ENCODE results near the gene NOL3. TPM values are rescaled to one million over a fixed set of nuclear protein-coding genes. Genes with fewer than 3 reads are reported as not detected.
"Not testable (repeated sequence)": the region's sequence is repeated elsewhere in the genome, so short reads cannot be mapped to it uniquely, and the experiment has no call there.

Gene NOL3
- 27.3 and 30.1 TPM in 2 replicates for total RNA-seq

DNA sequence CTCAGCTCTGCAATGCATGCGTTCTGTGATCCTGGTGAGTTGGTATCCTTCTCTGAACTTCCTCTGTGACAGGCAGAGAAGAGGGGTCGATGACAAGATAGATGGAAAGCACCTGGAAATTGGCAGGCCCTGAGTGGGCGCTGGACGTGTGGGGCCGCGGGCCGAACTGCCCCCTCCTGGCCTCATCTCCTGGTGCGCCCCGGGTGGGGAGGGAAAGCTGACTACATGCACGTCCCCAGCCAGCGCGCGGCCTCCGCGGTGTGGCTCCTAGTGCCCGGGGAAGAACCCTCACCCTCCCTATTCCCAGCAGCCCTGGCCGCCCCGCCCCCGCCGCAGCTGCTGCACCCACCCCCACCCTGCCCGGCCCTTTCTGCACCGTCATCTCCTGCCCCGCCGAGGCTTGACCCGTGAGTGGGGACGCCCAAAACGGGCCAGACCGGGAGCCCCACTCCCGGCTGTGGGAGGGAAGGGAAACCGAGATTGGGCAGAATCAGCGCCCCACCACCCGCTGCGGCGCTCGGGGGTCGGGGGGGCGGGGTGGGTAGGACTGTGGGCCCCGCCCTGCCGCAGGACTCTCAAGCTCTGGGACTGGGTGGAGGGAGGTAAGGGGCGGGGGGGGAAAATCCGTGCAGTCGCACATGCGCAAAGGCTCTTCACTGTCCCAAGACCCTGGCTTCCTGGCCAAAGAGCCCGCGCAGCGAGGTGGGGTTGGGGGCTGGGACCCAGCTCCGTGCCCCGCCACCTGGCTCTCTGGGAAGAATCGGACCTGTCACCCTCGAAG lies at the start of gene NOL3:
Gene NOL3 (plus strand): TSS at position 371 of the 781 bp plus-strand sequence.
- Mint-ChIP-seq H3K36me3 (ENCODE audit: low read depth) (peaks cover 28% of the 10 kb centered on the region), H3K4me1 (ENCODE audit: low read depth) (peaks cover 43% of the 10 kb centered on the region), H3K27ac (peak within 1 kb of the TSS; percentile 88), H3K9me3 (no peaks in the 10 kb centered on the region), H3K4me3 (ENCODE audit: low read depth) (peak within 1 kb of the TSS; percentile 84), H3K27me3 (ENCODE audit: low read depth) (peaks cover 19% of the 10 kb centered on the region)
- intact Hi-C loops (cut with micrococcal nuclease), result loop anchor here (1.0 to 5.0 kb wide), 3 partner anchors 11 to 193 kb away; partner anchors contain the start of genes FBXL8 and TRADD
- DNase-seq (ENCODE audit: low spot score), result peak; percentile 54

- H3K27ac Mint-ChIP-seq; DNase-seq (ENCODE audit: low spot score); H3K9me3 Mint-ChIP-seq; H3K4me3 Mint-ChIP-seq (ENCODE audit: low read depth); H3K27me3 Mint-ChIP-seq (ENCODE audit: low read depth); H3K4me1 Mint-ChIP-seq (ENCODE audit: low read depth); intact Hi-C loops (cut with micrococcal nuclease): not testable (repeated sequence)
- H3K36me3 Mint-ChIP-seq (ENCODE audit: low read depth), result peaks cover 45% of the 10 kb centered on the region
Measured at GRCh38 chr16:67122799-67123198, 47.5 kb upstream of the NOL3 start.

GRCh38 chr16:67128417-67128816 lies 41.9 kb upstream of the NOL3 start:
- no peak overlapping the region for H3K4me3 Mint-ChIP-seq (ENCODE audit: low read depth)
- no peak for DNase-seq (ENCODE audit: low spot score)
- H3K27ac Mint-ChIP-seq, result no peak overlapping the region
- no peaks in the 10 kb centered on the region for H3K9me3 Mint-ChIP-seq
- intact Hi-C loops (cut with micrococcal nuclease), result no loop called here
- no peaks in the 10 kb centered on the region for H3K4me1 Mint-ChIP-seq (ENCODE audit: low read depth)
- H3K36me3 Mint-ChIP-seq (ENCODE audit: low read depth), result peaks cover 49% of the 10 kb centered on the region
- H3K27me3 Mint-ChIP-seq (ENCODE audit: low read depth), result no peaks in the 10 kb centered on the region

GRCh38 chr16:67128887-67129286 lies 41.5 kb upstream of the NOL3 start:
- Mint-ChIP-seq H3K36me3 (ENCODE audit: low read depth) (peaks cover 48% of the 10 kb centered on the region), H3K27ac (no peak overlapping the region), H3K9me3 (no peaks in the 10 kb centered on the region), H3K4me1 (ENCODE audit: low read depth) (no peaks in the 10 kb centered on the region), H3K27me3 (ENCODE audit: low read depth) (no peaks in the 10 kb centered on the region), H3K4me3 (ENCODE audit: low read depth) (no peak overlapping the region)
- no peak for DNase-seq (ENCODE audit: low spot score)
- intact Hi-C loops (cut with micrococcal nuclease), result no loop called here

- Mint-ChIP-seq H3K36me3 (ENCODE audit: low read depth) (peaks cover 47% of the 10 kb centered on the region), H3K27me3 (ENCODE audit: low read depth) (no peaks in the 10 kb centered on the region), H3K4me3 (ENCODE audit: low read depth) (no peak overlapping the region), H3K9me3 (no peaks in the 10 kb centered on the region), H3K27ac (no peak overlapping the region), H3K4me1 (ENCODE audit: low read depth) (no peaks in the 10 kb centered on the region)
- intact Hi-C loops (cut with micrococcal nuclease), result no loop called here
- DNase-seq (ENCODE audit: low spot score), result no peak
Measured at GRCh38 chr16:67129422-67129821, 40.9 kb upstream of the NOL3 start.

GRCh38 chr16:67137605-67138004 lies 32.7 kb upstream of the NOL3 start:
- Mint-ChIP-seq H3K27me3 (ENCODE audit: low read depth) (no peaks in the 10 kb centered on the region), H3K4me1 (ENCODE audit: low read depth) (no peaks in the 10 kb centered on the region), H3K36me3 (ENCODE audit: low read depth) (peaks cover 63% of the 10 kb centered on the region), H3K9me3 (no peaks in the 10 kb centered on the region), H3K27ac (no peak overlapping the region), H3K4me3 (ENCODE audit: low read depth) (no peak overlapping the region)
- intact Hi-C loops (cut with micrococcal nuclease), result no loop called here
- DNase-seq (ENCODE audit: low spot score), result no peak

DNA sequence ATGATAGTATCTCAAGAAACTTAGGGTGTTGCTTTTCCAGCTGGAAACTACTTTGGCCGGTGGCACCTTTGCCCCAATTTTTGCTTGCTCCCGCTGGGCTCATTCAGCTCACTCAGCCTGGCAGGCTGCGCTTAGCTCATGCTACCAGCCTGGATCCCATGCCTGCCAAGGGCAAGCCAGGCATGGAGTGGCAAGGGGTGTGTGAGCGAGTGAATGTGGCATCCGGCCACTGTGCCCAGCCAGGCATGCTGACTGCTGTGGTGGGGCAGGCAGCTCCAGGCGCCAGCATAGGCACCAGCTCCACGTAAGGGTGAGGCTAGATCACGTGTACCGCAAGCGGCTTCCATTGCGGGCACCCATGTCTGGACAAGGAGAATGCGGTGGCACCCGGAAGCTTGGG lies 28.9 kb upstream of the NOL3 start:
- Mint-ChIP-seq H3K27me3 (ENCODE audit: low read depth) (no peaks in the 10 kb centered on the region), H3K27ac (no peak overlapping the region), H3K4me3 (ENCODE audit: low read depth) (no peak overlapping the region), H3K9me3 (no peaks in the 10 kb centered on the region), H3K4me1 (ENCODE audit: low read depth) (no peaks in the 10 kb centered on the region), H3K36me3 (ENCODE audit: low read depth) (peaks cover 67% of the 10 kb centered on the region)
- intact Hi-C loops (cut with micrococcal nuclease), result no loop called here
- no peak for DNase-seq (ENCODE audit: low spot score)

DNA sequence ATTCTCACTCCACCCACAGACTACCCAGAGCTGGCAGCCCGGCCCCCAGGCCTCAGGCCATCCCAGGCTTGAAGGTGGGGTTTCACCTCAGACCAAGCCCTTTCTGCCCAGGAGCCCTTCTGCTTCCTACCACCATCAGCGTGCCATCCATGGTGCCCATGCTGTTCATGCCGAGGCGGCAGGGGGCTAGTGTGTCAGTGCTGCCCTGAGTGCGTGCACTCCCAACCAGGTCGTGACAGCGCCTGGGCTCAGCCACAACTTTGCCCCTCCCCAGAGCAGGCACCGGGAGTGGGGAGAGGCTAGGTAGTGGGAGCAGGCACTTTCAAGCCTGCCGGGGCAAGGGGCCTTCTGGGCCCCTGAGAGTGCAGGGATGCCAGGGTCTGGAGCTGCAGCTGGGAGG lies 28.0 kb upstream of the NOL3 start:
- Mint-ChIP-seq H3K4me3 (ENCODE audit: low read depth) (no peak overlapping the region), H3K4me1 (ENCODE audit: low read depth) (no peaks in the 10 kb centered on the region), H3K9me3 (no peaks in the 10 kb centered on the region), H3K27ac (no peak overlapping the region), H3K27me3 (ENCODE audit: low read depth) (no peaks in the 10 kb centered on the region), H3K36me3 (ENCODE audit: low read depth) (peaks cover 71% of the 10 kb centered on the region)
- intact Hi-C loops (cut with micrococcal nuclease), result no loop called here
- no peak for DNase-seq (ENCODE audit: low spot score)

DNA sequence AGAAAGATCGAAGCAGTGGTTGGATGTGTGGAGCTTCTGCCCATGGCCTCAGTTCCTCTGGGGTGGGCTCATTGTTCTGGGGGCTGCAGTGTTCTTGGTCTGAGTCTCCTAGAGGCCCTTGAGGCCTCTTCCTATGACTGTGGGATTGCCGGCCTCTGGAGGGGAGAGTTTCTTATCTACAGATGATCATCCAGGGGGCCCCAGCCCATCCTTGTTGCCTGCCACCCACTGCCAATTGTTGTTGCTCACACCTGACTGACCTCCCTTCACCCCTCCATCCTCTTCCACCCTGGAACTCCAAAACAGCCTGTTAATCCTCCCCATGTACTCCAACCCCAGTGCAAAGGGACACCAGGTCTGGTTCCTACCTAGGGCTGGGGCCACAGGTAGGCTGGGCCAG lies 25.4 kb upstream of the NOL3 start:
- no peaks in the 10 kb centered on the region for H3K9me3 Mint-ChIP-seq
- no peak for DNase-seq (ENCODE audit: low spot score)
- no peaks in the 10 kb centered on the region for H3K27me3 Mint-ChIP-seq (ENCODE audit: low read depth)
- no peaks in the 10 kb centered on the region for H3K4me1 Mint-ChIP-seq (ENCODE audit: low read depth)
- intact Hi-C loops (cut with micrococcal nuclease), result no loop called here
- no peak overlapping the region for H3K4me3 Mint-ChIP-seq (ENCODE audit: low read depth)
- H3K27ac Mint-ChIP-seq, result no peak overlapping the region
- peaks cover 72% of the 10 kb centered on the region for H3K36me3 Mint-ChIP-seq (ENCODE audit: low read depth)

GRCh38 chr16:67145746-67146145 lies 24.6 kb upstream of the NOL3 start:
- intact Hi-C loops (cut with micrococcal nuclease), result no loop called here

DNA sequence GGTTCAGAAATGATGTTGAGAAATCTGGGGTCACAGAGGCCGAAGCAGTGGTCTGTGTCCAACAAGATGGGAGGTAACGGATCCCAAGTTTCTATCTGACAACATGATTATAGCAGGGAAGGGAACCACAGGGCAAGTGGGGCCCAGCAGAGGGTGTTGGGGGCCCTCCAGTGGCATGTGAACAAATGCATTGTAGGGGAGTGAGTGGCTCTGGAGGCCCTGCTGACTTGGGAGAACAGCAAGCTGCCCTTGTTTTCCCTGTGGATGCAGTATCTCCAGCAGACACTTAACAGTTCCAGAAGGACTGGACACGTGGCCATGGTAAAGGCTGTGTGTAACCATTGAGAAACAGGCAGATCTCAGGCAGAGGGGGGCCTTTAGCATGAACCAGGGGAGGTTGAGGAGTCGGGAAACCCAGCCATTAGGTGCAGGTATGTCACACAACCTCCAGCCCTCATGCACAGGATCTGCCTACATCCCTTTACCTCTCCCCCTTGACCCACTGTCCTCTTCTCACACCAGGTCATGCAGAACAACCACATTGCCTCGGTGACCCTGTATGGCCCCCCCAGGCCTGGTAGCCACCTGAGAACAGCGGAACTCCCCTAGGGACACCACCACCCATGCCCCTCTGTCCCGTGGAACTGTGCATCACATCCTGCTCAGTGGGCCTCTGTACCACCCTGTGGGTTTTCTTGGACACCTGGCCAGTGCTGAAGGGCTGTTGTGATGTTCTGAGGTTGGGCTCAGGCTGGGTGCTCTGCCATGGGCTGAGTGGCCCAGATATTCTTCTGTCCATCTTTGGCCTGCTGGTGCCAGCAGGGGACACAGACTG lies 23.6 kb upstream of the NOL3 start:
- Mint-ChIP-seq H3K4me3 (ENCODE audit: low read depth) (no peak overlapping the region), H3K27ac (no peak overlapping the region), H3K9me3 (no peaks in the 10 kb centered on the region), H3K4me1 (ENCODE audit: low read depth) (peaks cover 7% of the 10 kb centered on the region), H3K27me3 (ENCODE audit: low read depth) (no peaks in the 10 kb centered on the region), H3K36me3 (ENCODE audit: low read depth) (peaks cover 56% of the 10 kb centered on the region)
- no peak for DNase-seq (ENCODE audit: low spot score)
- intact Hi-C loops (cut with micrococcal nuclease), result no loop called here

More at GRCh38 chr16:67145746-67146145, 24.6 kb upstream of the NOL3 start:
- Mint-ChIP-seq H3K27ac (no peak overlapping the region), H3K4me3 (ENCODE audit: low read depth) (no peak overlapping the region), H3K36me3 (ENCODE audit: low read depth) (peaks cover 64% of the 10 kb centered on the region), H3K27me3 (ENCODE audit: low read depth) (no peaks in the 10 kb centered on the region), H3K9me3 (no peaks in the 10 kb centered on the region), H3K4me1 (ENCODE audit: low read depth) (no peaks in the 10 kb centered on the region)
- no peak for DNase-seq (ENCODE audit: low spot score)

GRCh38 chr16:67147437-67148140 lies 22.7 kb upstream of the NOL3 start:
- H3K36me3 Mint-ChIP-seq (ENCODE audit: low read depth), result peaks cover 50% of the 10 kb centered on the region
- H3K4me1 Mint-ChIP-seq (ENCODE audit: low read depth), result peaks cover 10% of the 10 kb centered on the region
- no peak for DNase-seq (ENCODE audit: low spot score)
- no peaks in the 10 kb centered on the region for H3K9me3 Mint-ChIP-seq
- H3K27me3 Mint-ChIP-seq (ENCODE audit: low read depth), result no peaks in the 10 kb centered on the region
- intact Hi-C loops (cut with micrococcal nuclease), result no loop called here
- no peak overlapping the region for H3K4me3 Mint-ChIP-seq (ENCODE audit: low read depth)
- H3K27ac Mint-ChIP-seq, result no peak overlapping the region

All from activated T-helper 2 cell treated with anti-CD3 and anti-CD28 coated beads, Interferon-gamma antibody, Interleukin-2, Interleukin-4, amounts not matched to agents 10 μg/mL and 5 μg/mL and 100 μg/mL, durations not matched to agents 14 hours and 24 hours and 36 hours (primary cell).